ENCODE data around the gene RIT2.
"Not testable (repeated sequence)": the region's sequence is repeated elsewhere in the genome, so short reads cannot be mapped to it uniquely, and the experiment has no call there.

Gene RIT2

DNA sequence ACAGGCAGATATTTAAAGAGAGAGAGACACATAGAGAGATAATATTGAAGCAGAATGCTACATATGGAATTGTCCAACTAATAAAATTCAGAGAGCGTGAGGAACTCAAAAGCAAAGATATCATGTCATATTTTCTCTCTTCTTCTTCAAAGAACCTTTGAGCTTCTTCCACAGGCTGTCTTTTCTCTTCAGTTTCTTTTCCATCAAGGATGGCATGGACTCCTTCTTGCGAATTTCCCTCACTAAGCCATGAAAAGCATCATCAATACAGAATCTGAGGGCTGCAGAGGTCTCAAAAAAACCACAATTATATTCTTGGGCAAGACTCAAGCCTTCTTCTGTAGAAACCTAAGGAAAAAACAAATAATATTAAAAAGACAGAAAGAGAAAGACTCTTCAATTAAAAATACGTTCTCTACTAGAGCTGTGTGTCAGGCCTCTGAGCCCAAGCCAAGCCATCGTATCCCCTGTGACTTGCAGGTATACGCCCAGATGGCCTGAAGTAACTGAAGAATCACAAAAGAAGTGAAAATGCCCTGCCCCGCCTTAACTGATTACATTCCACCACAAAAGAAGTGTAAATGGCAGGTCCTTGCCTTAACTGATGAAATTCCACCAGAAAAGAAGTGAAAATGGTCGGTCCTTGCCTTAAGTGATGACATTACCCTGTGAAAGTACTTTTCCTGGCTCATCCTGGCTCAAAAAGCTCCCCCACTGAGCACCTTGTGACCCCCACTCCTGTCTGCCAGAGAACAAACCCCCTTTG is 371.9 kb downstream of the RIT2 start:
- DNase-seq: no peak

DNA sequence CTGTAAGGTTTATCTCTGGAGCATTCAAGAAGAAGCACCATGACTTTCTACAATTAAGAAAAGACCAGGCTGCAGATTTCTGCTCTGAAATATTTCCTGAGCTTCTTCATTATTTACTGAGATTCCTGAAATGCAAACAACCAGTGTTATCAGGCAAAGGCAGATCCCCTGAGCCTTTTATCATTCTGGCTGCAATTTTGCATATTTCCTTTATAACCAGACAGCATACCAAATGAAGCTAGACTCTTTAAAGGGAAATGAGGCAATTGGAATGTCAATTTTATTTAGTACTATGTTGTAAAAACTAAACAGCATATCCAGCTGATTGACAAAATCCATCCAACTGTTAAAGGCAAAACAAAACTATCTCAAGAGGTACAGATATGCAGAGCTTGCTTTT is 372.5 kb downstream of the RIT2 start:
- DNase-seq: no peak

DNA sequence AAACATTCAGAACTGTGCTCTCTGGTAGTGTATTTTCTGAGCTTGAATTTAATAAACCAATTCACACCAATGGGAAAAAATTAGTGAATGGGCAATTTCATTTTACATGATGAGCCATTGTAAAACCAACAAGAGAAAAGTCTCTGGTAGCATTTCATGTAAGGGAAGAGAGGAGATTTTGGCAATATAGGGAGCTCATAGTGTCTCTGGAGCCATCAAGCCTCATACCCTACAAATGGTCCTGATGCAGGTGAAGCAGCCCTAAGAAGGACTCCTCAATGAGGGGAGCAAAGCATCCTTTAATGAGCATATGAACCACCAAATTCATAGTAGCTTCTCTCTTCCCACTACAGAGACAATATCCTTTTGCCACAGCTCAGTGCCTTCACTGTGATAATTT is 373.0 kb downstream of the RIT2 start:
- DNase-seq: no peak

DNA sequence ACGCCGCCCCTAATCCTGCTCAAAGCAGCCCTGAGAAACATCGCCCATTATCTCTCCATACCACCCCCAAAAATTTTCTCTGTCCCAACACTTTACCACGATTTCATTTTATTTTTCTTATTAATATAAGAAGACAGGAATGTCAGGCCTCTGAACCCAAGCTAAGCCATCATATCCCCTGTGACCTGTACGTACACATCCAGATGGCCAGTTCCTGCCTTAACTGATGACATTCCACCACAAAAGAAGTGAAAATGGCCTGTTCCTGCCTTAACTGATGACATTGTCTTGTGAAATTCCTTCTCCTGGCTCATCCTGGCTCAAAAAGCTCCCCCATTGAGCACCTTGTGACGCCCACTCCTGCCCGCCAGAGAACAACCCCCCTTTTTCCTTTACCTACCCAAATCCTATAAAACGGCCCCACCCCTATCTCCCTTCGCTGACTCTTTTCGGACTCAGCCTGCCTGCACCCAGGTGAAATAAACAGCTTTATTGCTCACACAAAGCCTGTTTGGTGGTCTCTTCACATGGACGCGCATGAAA is 373.6 kb downstream of the RIT2 start:
- DNase-seq: not testable (repeated sequence)

DNA sequence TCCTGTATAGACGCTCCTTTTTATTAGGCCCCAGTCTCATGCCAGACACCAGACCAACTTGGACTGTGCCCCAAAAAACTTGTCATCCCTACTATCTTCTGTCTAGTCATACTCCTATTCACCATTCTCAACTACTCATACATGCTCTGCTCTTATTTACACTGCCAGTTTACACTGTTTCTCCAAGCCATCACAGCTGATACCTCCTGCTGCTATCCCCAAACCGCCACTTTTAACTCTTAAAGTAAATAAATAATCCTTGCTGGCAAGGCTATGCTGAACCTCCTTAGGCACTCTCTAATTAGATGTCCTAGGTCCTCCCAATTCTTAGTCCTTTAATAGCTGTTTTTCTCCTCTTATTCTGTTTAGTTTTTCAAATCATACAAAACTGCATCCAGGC is 374.2 kb downstream of the RIT2 start:
- not testable (repeated sequence) for DNase-seq

DNA sequence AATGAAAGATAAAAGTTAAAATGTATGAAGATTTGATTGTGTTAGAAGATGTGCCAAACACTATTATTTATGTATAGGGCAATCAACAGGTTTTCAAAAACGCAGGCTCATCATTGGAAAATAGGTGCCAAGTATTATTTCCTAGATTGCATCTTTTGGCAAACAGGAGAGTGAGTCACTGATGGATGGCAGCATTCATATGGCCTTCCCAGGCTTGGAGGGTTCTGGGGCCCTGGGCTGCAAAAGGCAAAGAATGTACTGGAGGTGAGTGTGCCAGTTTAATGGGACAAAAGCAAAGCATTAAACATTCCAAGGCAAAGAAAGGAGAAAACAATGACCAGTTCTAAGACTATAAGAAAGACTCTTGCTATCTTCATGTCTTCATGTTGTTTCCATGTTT is 379.4 kb downstream of the RIT2 start:
- no peak for DNase-seq

DNA sequence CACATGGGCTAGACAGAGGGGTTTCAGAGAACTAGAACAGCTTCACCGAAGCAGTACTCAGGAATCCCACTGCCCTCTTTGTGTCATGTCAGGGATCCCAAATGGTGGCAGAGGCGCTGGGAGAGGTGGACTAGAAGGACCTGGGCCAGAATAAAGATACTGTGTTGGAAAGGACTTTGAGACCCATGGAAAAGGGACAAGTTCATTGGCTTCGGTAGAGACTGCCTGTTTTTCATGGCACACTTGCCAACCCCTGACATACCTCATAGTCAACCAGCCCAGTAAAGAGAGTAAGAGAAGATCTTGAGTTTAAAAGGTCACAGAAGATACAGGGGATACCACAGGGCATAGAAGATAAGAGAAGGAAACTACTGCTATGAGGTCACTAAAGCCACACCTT is 381.0 kb downstream of the RIT2 start:
- DNase-seq: no peak

DNA sequence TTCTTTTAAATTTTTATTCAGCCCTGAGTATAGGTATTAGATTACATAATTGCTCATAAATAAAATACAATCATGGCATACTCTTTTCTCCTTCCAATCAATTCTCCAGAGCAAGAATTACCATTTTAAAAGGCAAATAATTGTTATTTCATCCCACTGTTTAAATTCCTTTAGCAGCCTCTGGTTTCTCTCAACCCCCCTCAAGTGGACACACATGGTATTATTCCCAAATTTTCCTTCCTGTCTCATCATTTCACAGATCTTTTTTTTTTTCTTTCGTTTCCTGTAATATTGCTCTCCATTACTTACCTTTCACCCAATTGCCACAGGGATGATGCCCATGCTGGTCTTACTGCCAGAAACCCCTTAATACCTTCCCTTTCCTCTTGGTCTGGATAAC is 385.2 kb downstream of the RIT2 start:
- DNase-seq: no peak

DNA sequence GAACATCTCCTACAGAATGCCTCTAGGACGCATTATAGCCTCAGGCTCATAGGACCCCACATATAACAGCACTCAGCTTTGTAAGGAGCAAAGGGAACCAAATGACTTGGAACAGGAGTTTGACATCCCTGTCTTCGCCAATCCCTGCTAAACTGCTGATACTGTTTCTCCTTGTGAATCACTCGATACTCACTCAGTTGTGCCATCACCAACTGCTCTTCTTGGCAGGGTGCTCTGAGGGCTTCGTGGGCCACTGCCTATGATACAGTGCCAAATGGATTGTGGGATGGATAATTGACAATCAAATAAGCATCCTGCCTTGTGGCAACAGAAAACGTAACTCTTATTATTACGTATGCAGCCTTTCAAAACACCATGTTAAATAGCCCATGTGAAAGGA is 396.3 kb downstream of the RIT2 start:
- no peak for DNase-seq

DNA sequence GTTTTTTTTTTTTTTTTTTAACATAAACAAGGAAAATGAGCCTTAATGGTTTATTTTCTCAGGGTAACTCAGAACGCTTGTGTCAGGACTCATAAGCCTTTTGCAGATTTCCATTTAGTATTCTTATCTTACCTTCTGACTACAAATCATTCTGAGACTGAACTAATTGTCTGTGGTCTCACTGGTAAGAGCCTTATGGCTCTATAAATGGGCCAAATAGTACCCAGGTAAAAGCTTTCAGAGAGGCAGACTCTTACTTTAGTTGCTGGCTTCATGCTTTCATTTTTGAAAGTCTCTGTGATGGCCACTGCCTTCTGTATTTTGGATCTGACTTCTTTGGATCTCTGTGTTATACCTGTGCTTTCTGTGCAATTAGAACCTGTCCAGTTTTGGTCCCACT is 403.4 kb downstream of the RIT2 start:
- DNase-seq: no peak

DNA sequence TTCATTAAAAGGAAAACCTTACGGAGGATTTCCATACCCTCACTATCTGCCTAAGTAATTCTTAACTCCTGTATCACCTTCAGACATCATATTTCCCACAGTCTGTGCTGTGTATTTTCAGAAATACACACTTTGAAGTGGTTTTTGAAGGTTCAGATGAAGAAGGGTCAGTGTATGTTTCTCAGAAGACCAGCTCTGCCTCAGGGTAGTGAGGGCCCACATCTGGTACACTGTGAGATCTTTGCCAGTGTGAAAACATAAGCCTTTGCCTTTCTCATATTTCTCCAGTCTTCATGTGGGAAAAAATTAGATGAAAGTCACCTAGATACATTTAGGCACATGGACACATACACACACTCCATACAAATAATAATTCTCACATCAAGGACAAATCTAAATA is 408.4 kb downstream of the RIT2 start:
- no peak for DNase-seq

DNA sequence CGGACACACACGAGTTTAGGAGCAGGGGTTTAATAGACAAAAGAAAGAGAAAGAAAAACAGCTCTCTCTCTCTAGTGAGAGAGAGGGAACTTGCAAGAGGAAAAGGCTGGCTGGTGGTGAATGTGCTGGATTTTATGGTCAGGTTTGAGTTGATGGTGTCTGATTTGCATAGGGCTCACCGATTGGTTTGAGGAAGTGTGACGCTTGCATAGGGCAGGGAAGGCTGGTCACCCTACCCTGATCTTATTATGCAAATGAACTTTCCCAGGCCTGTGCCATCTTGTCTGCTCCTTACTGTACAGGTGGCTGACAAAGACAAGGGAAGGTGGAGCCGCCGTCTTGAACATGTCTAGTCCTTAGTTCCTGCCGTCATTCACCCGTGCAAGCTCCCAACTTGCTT is 408.9 kb downstream of the RIT2 start:
- DNase-seq: no peak

DNA sequence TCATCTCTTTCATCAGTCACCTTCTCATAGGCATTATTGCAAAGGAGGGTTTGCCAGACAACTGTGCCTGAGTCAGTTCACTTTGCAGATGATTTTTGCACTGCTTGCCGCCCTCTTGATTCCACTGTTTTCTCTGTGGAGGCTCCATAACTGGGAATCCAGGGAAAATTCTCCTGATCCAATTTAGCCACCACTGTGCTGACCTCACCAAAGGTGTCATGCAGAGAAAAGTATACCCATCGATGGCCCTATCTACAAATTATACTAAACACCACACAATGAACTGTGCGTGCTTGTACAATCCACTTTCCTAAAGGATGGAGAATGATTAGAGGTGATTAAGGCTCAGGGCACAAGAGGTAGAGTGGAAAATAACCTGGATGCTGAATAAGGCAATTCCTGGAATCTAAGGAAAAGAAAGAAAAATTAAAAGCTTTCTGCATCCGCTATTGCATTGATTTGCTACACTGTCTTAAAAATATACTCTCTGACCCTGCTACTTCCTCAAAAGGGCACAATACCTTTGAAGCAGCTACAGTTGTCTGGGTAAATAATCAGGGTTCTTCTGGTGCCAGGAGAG is 409.4 kb downstream of the RIT2 start:
- DNase-seq: no peak
